Measurements from ENCODE around the gene RAB12. TPM values are rescaled to one million over a fixed set of nuclear protein-coding genes. Genes with fewer than 3 reads are reported as not detected.

The RAB12 gene
- total RNA-seq, 1 experiment from 2014 or later: 51.3 TPM

DNA sequence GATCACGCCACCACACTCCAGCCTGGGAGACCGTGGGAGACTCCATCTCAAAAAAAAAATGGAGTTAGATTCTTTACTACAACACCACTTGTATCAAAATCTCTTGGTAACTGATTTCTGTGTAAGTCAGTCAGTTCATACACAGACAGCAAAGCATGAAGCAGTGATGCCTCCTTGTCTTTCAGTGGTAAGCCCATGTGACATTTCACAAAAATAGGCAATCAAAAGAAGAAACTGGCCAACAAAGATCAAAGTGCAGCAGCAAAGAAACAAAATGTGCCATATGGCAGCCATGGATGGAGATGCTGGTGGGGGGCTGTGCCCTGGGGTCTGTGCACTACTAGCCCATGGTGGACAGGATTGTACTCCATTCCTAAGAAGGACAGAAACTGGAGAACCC, 6.7 kb upstream of the RAB12 start:
- H3K4me2 ChIP-seq (ENCODE audit: insufficient read depth, insufficient read length, low read length): no peak overlapping the region
- no peak overlapping the region for H3T11ph ChIP-seq (ENCODE audit: low read length)
- no peaks in the 10 kb centered on the region for H4K20me1 ChIP-seq (ENCODE audit: control insufficient read depth, insufficient read depth, insufficient read length)
- H2BK15ac ChIP-seq (ENCODE audit: low read depth, low read length): no peak overlapping the region
- no peak overlapping the region for H2BK120ac ChIP-seq (ENCODE audit: low read depth, low read length, poor library complexity, severe bottlenecking)
- no peaks in the 10 kb centered on the region for H3K79me1 ChIP-seq (ENCODE audit: insufficient read depth, low read depth, low read length, poor library complexity, severe bottlenecking)
- no peaks in the 10 kb centered on the region for H3K27me3 ChIP-seq (ENCODE audit: insufficient read depth, low read length)
- H3K79me2 ChIP-seq (ENCODE audit: insufficient read depth, low read length): no peaks in the 10 kb centered on the region
- no peak overlapping the region for H3K18ac ChIP-seq (ENCODE audit: insufficient read length, low read depth, low read length)
- H3K27ac Mint-ChIP-seq: no peak overlapping the region
- TF ChIP-seq, protein P1, sequence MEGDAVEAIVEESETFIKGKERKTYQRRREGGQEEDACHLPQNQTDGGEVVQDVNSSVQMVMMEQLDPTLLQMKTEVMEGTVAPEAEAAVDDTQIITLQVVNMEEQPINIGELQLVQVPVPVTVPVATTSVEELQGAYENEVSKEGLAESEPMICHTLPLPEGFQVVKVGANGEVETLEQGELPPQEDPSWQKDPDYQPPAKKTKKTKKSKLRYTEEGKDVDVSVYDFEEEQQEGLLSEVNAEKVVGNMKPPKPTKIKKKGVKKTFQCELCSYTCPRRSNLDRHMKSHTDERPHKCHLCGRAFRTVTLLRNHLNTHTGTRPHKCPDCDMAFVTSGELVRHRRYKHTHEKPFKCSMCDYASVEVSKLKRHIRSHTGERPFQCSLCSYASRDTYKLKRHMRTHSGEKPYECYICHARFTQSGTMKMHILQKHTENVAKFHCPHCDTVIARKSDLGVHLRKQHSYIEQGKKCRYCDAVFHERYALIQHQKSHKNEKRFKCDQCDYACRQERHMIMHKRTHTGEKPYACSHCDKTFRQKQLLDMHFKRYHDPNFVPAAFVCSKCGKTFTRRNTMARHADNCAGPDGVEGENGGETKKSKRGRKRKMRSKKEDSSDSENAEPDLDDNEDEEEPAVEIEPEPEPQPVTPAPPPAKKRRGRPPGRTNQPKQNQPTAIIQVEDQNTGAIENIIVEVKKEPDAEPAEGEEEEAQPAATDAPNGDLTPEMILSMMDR (conservative IDR thresholded peaks at IDR 0.05): no peak
- H2BK12ac ChIP-seq (ENCODE audit: insufficient read length, low read depth, low read length): no peak overlapping the region
- H3K4me1 ChIP-seq (ENCODE audit: insufficient read depth, low read length): no peaks in the 10 kb centered on the region
- H2AFZ ChIP-seq (ENCODE audit: low read length): no peak overlapping the region
- no peak overlapping the region for H3K14ac ChIP-seq (ENCODE audit: insufficient read depth, low read length)
- no peak overlapping the region for H3K56ac ChIP-seq (ENCODE audit: insufficient read length, low read depth, low read length)
- no CpG with 5 or more reads among the region's 2 CpGs for WGBS (ENCODE audit: extremely low coverage, insufficient read length, low lambda C conversion rate)
- H3K23me2 ChIP-seq (ENCODE audit: insufficient read length, low read depth, low read length, poor library complexity, severe bottlenecking): no peaks in the 10 kb centered on the region
- no peak overlapping the region for H4K8ac ChIP-seq (replicated peaks; ENCODE audit: insufficient read length, low read depth, low read length)
- H3K9ac ChIP-seq (ENCODE audit: extremely low read depth, insufficient read length, low read length): no peak overlapping the region
- H3K9me3 Mint-ChIP-seq: no peaks in the 10 kb centered on the region
- no peaks in the 10 kb centered on the region for H3K9me3 ChIP-seq (ENCODE audit: control insufficient read depth, low read depth, low read length)
- no peak overlapping the region for H4K5ac ChIP-seq (ENCODE audit: insufficient read length, low read depth, low read length)
- peaks cover 7% of the 10 kb centered on the region for H3K27me3 Mint-ChIP-seq (ENCODE audit: low read depth)
- no peak overlapping the region for H2BK20ac ChIP-seq (ENCODE audit: low read depth, low read length, poor library complexity, severe bottlenecking)
- H3K4me1 Mint-ChIP-seq: peaks cover 4 to 9% of the 10 kb centered on the region in 2 experiments
- no peak overlapping the region for H2BK5ac ChIP-seq (ENCODE audit: insufficient read length, low read length)
- no peak overlapping the region for H2AK5ac ChIP-seq (ENCODE audit: insufficient read length, low read length)
- H3K4ac ChIP-seq (ENCODE audit: low read depth, low read length): no peak overlapping the region
- H4K91ac ChIP-seq (ENCODE audit: insufficient read length, low read depth, low read length): no peak overlapping the region
- H3K36me3 Mint-ChIP-seq (ENCODE audit: insufficient read depth in 1 of 3, low read depth in 3 of 3): no peaks in the 10 kb centered on the region
- no peak for DNase-seq
- H3K27ac ChIP-seq (ENCODE audit: insufficient read length, low read depth, low read length): no peak overlapping the region
- H3K23ac ChIP-seq (ENCODE audit: insufficient read length, low read depth, low read length): no peak overlapping the region
- H3K4me3 Mint-ChIP-seq: no peak overlapping the region
